OCI-LY7 (cell line): ENCODE data around the gene XG.

Source experiments
- CTCF ChIP-seq: fragments of 200-600 bp; sonication (generic); conservative IDR thresholded peaks from 2 replicates; pipeline ENCODE4 v1.5.1; 2014; ENCODE audit warnings: mild to moderate bottlenecking, antibody characterized with exemption, low read length, moderate library complexity, mixed read lengths
- EZH2phosphoT487 ChIP-seq: fragments of 200-600 bp; sonication (generic); IDR thresholded peaks from 2 replicates; pipeline ENCODE4 v1.6.1; 2018; ENCODE audit warnings: low read depth, borderline replicate concordance, mild to moderate bottlenecking, mixed run types, antibody characterized with exemption, low read length, moderate library complexity, mixed read lengths

- no peak for TF ChIP-seq CTCF
- no peak for TF ChIP-seq EZH2phosphoT487
Observed at GRCh38 chrX:2711441-2711840, 40.4 kb upstream of the XG start.
